ENCODE data around the gene ST8SIA6.

ST8SIA6 gene

DNA sequence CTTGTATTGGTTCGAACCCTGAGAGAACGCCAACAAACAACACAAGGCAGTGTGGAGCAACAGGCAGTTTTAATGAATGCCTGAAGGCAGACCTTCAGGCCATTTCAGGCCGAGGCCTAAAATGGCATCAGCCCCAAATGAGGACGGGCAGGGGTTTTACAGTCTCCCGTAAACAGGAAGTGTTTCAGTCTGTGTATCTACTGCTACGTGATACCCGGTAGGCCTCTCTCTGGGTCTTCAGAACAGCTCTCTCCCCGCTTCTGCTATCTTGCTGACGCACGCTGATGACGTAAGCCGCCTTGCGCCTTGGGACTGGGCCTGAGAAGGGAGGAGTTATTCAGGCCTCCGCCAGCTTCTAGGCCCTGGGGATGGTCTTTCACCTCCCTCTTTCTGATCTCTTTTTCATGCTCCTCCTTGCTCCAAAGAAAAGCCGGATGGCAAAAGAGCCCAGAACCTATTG is 67.7 kb downstream of the ST8SIA6 start:
- no peak for DNase-seq

DNA sequence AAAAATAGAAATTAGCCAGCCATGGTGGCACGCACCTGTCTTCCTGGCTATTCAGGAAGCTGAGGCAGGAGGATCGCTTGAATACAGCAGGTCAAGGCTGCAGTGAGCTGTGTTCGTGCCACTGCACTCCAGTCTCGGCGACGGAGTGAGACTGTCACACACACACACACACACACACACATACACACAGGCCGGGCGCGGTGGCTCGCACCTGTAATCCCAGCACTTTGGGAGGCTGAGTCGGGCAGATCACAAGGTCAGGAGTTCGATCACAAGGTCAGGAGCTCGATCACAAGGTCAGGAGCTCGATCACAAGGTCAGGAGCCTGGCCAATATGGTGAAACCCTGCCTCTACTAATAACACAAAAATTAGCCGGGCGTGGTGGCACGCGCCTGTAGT is 68.4 kb downstream of the ST8SIA6 start:
- no peak for DNase-seq

DNA sequence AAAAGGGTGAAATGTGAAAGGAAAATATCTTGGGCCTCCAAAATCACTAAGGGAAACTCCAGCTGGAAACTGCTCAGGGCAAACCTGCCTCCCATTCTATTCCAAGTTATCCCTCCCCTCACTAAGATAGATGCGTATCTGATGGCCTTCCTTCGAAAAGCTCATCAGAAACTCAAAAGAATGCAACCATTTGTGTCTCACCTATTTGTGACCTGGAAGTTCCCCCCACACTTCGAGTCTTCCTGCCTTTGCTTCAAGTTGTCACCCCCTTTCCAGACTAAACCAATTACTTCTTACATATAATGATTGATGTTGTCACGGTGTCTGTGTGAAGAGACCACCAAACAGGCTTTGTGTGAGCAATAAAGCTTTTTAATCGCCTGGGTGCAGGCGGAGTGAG is 69.3 kb downstream of the ST8SIA6 start:
- DNase-seq = no peak

DNA sequence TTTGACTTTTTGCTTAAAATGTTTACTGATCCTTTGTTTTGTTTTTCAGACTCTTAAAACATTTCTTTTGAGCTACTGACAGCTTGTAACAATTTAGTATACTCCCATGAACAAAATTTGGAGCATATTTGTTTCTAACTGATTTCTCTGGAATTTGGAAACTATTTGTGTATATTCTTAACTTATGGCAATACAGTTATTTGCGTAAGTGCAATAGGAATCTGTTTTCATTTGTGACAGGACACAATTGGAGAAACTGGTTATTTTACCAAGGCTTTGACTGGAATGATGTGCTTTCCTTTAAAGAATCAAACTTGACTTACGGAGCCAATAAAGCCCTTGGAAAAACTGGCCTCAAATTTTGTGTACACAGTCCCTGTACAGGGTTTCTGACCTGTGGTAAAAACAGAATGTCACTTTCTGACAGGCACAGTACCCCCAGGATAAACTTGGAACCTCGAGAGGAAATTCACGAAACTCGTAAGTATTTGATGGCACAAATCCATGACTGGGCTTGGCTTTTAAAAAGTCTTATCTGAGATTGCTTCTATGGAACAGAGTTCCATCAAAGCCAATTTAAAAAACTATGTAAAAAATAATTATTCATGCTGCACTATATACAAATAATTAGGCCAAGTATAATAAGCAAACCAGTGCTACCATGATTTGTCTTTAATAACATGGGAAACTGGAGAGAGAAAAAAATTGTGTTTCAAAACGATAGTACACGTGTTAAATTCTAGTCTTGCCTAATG is 70.4 kb downstream of the ST8SIA6 start:
- no peak for DNase-seq

DNA sequence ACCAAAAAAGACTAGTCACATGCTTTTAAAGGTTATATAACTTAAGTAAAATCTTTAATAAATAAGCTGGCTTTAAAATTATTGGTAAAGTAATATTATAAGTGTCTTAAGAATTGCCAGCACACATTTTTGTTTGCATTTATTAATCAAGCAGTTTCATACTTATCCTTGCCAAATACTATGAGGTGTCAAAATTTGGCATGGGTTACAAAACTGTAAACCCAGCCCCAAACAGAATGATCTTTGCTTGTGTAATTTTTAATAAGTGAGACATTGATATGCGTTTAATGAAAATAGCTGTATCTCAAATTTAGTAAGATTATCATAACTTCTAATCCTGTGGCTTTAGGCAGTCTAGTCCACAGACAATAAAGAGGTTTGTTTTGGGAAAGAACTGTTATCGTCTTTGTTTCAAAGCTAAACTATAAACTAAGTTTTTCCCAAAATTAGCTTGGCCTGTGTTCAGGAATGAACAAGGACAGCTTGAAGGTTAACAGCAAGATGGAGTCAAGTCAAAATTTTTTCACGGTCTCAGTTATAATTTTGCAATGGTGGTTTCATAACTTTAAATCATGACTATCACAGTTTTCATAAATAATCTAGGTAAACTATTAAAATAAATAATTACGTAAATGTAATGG is 72.8 kb downstream of the ST8SIA6 start:
- no peak for DNase-seq

DNA sequence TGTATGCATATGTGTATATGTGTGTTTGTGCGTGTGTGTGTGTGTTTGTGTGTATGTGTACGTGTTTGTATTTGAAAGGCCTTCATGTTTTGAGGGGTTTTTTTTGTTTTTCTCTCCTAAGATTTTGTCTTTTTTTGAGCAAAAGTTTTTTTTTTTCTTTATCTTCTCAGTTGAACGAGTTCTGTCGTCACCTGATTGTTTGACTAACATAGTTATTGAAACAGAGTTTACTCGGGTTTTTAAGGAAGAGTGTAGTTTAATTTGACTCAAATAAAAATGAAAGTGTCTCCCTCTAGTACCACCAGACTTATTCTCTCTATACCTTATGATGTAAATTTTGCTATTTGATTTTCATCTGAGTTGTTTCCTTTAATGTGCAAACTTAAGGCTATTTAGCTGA is 73.5 kb downstream of the ST8SIA6 start:
- DNase-seq = no peak

DNA sequence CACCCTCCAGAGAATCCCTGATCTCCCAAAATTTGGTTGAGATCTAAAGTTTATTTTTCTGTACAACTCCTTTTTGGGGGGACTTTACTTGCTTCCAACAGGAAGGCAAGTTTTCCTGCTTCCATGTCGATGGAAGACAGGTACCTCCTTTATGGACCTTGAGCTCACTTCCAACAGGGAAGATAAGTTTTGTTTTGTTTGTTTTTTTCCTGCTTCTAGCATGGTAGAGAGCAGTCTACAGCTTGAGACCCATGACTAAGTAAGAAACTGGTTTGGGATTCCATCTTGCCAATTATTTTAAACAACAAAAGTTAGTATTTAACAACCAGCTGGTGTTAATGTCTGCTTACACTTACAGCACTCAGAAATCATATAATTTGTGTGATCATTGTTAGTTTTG is 74.4 kb downstream of the ST8SIA6 start:
- DNase-seq = no peak

DNA sequence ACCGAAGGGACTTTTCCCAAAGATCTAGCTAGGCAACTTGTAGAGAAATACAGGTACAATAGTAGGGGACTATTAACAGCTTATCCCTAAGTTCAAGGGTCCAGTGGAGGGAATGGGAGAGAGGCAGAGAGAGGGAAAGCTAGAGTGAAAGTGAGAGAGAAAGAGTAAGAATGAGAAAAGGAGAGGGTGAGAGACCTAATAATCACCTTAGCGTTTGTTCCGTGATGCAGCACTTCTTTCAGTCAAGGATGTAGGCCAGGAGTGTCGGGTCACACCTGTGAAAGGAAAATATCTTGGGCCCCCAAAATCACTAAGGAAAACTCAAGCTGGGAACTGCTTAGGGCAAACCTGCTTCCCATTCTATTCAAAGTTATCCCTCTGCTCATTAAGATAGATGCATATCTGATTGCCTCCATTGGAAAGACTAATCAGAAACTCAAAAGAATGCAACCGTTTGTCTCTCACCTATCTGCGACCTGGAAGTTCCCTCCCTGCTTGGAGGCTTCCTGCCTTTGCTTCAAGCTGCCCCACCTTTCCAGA is 75.2 kb downstream of the ST8SIA6 start:
- DNase-seq = no peak

DNA sequence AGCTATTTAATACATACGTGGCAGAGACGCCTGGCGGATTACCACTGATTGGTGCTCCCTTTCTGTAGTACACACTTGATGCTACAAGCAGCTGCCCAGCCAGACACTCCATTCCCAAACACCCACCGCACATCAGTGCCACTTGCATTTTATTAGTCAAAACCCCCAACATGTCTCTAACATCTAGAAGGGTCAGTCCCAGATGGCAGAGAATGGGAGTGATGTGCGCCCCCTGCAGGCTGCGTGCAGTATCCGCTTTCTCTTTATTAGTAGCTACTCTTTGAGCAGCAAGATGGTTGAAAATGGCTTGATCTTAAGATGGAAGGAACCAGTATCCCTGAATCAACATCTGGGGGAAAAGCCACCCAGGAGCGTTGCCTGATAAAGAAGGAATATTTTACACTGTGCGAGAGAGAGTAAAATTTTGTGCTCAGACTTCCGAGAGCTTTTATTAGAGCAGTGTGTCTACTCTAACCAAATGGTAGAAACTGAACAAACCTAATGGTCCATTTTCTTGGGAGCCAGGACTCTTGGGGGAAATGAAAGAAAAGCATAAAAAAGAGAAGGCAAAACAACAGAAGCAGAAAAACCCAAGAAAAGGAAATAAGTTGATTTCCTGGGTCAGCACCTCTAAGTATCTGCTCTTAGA is 78.3 kb downstream of the ST8SIA6 start:
- DNase-seq = no peak

DNA sequence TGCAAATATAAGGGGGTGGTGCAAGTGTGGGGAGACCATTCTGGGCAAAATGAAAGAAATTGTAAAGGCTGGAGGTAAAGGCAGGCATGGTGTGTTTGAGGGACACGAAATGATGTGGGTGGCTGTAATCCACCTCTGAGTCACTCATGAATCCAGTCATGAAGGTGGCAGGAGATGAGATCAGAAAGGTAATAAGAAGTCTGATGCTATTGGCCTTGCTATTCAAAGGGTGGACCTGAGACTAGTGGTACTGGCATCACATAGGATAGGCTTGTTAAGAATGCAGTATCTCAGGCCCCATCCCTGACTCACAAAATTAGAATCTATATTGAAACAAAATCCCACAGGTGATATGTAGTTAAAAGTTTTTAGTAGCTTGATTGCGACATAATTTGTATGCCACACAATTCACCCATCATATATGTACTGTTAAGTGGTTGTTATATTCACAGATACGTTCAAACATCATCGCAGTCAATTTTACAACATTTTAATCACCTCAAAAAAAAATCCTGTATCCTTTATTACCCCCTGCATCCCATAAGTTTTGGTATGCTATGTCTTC is 85.6 kb downstream of the ST8SIA6 start:
- DNase-seq = no peak

DNA sequence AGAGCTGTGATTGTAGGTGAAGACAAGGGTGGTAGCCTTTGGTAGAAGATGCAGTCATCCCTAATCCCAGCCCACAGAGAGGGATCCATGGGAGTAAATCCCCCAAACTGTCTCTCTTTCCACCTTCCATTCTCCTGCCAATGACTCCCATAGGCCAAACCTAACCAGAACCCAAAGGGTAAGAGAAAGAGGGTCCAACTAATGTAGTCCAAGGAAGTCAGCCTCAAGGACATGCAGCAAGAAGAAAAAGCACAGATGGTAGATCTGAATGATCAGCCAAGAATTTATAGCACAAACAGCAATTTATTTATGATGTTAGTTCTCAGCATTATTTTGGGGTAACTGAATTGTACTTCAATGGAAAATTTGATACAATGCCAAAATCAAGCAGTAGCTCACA is 87.7 kb downstream of the ST8SIA6 start:
- DNase-seq = no peak

DNA sequence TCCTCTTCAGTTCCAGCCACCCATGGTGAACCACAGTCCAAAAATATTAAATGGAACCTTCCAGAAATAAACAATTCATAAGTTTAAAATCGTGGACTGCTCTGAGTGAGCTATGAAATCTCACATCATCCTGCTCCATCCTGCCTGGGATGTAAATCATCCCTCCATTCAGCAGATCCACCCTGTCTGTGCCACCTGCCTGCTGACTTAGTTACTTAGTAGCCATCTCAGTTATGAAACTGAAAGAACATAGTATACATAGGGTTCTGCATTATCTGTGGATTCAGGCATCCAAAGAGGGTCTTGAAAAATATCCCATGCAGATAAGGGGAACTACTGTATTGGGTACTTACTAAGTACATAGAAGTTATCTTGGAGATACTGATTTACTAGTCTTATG is 89.0 kb downstream of the ST8SIA6 start:
- DNase-seq = no peak

DNA sequence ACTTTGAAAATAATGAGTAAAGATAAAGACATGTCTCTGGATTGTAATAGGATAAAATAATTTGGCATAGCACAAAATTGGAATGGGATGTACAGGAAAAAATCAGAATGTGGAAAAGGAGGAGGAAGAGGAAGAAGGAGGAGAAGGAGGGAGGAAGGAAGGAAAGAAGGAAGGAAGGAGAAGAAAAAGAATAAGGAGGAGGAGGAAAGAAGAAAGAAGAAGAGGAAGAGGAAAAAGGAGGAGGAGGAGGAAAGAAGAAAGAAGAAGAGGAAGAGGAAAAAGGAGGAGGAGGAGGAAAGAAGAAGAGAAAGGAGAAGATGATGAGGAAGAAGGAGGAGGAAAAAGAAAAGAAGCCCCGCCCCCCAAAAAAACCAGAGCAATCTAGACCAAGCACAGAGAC is 95.9 kb downstream of the ST8SIA6 start:
- no peak for DNase-seq

DNA sequence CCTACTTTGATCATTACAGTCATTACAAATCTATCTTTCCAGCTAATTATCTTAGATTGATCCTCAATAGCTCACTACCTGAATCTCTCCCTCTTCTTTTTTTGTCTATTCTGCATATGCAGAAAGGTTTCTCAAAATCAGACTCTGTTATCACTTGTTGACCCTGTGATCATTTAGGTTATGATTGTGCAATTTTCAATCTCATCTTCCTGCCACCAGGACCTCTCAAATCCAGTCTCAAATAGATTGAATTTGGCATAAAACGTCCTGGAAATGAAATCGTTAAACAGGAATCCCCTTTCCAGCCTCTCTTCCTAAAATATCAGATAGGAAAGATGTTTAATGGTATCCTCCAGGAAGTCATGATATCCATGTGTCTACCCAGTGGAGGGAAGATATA is 96.6 kb downstream of the ST8SIA6 start:
- no peak for DNase-seq

DNA sequence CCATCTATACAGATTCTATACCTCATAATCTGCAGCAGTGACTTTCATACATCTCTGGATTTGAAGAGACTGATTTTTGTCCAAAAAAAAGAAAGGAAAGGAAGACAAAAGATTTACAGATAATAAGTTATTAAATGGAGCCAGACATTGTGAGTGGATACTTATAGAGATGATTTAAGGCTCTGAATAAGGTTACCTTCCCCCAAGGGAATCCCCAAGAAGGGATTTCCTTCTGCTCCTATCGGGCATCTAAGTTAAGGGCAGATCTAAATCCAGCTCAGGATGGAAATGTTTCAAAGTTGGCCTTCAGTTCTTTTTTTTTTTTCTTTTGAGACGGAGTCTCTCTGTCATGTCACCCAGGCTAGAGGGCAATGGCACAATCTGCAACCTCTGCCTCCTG is 97.6 kb downstream of the ST8SIA6 start:
- DNase-seq = no peak

DNA sequence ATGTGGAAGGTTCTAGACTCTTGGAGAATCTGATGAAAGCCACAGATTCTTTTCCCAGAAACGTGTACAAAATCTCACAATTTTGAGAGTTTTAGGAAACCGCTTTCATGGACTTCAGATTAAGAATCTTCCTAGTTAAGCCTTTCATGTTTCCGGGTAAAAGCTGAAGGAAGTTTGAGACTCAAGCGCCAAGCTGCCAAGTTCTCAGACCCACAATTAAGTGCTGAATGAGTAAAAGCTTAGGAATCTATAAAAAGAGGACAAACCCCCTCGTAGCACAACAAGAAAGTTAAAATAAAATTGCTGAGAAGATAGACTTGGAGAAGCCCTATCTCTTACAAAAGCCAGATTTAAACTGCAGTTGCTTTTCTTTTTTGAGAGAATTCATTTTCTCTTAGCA is 99.6 kb downstream of the ST8SIA6 start:
- no peak for DNase-seq

DNA sequence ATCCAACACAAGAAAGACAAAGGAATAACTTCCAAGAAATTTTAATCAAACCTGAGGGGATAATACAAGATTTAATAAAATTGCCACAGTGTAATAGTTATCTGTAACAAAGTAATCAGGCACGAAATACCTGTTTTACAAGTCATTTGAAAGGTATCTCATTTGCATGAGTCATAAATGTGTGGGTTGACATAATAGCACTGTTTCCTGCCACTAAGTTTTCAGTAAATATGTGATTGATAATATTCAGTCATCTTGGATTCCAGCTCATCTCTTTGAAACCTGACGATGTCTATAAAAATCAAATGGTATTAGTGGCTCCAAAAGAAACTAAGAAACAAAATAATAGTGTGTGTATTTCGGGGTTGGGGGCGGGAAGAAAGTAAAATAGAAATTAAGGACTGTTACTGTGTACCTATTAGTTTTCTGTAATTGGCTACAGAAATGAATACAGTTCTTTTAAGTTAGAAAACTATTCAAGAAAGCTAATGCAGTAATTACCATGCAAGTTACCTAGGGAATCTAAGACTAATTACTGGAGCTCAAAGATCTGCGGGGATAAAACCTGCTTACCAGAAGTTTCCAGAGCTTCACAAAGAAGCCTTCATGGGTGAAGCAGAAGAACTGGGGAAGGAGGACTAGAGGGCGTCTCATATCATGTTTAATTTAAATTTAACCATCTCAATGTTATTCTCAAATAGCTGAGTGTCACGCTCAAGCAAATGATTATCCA is 100.7 kb downstream of the ST8SIA6 start:
- no peak for DNase-seq

DNA sequence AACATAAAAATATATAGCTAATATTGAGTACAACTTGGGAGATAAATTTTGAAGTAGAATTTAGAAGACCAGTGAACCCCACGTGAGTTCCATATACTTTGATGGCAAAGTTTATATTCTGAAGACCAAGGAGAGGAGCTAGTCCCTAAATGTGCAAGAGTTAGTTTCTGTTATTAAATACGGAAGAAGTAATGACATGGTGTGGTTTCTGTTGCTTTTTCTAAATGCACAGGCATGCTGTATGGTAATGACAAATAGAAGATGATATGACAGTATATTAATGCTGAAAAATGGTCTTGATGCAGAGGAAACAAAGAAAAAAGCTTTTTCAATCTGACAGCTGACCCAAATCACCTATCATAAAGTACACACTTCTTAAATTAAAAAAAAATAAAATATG is 101.8 kb downstream of the ST8SIA6 start:
- DNase-seq = no peak

DNA sequence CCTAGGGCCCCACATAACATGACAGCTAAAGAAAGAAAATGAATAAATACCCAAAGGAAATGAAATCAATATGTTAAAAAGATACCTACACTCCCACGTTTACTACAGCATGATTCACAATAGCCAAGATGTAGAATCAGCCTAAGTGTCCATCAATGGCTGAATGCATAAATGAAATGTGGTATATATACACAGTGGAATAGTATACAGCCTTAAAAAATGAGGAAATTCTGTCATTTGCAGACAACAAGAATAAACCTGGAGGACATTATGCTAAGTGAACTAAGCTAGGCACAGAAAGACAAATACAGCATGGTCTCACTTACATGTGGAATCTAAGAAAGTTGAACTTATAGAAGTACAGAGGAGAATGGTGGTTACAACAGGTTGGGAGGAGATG is 102.9 kb downstream of the ST8SIA6 start:
- DNase-seq = no peak

DNA sequence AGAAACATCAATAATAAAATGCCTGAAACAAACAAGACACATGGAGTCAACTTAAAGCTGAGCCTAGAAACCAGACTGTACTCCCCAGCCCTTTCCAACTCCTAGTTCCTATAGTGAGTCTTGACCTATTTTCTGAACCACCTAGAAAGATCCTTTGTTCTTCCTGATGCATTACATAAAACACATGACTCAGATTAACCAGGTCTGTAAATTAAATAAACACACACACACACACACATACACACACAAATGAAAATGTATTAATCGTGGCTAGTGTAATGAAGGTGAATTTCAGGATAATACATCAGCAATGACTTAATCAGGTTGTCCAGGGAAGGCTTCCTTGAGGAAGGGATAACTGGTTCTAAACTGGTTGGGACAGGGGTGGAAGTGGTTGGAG is 104.7 kb downstream of the ST8SIA6 start:
- no peak for DNase-seq
